8988T (cell line): ENCODE data around the gene CLCN5.

Source experiments
- DNase-seq: peaks from one replicate; pipeline ENCODE4 v3.0.0; 2011

Gene CLCN5

DNA sequence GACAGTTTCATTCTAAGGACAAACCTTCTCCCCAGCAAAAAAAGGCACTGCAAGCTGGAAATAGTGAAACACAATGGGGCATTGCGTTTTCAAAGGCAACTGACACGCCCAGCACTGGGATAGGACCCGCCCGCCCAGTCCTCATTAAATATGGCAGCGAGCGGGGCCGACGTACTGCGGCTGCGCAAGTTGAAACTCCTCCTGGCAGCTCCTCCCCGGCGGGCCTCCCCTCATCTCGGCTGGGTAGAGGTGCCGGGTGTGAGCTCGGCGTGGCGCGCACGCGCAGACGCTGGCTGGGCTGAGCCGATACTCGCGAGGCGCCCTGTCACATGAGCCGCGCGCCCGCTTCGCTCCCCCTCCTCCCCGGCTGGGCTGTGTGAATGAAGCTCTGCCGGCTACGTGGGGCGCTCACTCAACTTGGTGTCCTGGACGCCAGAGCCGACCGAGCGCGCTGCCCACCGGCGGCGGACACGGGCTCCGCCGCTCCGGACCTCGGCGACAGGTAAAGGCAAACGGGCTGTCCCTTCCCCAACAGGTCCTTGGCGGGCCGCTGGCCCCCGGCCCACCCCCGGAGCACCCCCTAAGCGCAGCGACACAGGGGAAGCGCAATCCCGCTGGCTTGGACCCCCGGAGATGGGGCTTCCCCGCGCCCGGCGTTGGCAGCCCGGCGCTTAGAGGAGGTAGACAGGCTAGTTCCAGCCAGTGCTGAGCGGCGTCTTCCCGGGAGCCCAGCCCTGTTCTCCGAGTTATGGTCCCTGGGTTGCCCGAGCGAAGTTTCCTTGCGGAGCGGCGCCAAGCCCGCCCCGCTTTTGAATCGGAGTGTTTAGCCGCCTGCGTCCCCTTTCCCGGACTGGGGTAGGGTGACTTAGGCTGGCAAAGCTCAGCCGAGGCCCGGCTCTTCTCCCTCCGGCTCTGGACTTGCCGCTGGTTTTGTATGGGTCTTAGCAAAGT is at the start of gene CLCN5:
CLCN5 (plus strand) TSS at position 306 of the 951 bp plus-strand sequence. CDS start 2,703 bp downstream, outside the sequence.
- peak; percentile 76 for DNase-seq

DNA sequence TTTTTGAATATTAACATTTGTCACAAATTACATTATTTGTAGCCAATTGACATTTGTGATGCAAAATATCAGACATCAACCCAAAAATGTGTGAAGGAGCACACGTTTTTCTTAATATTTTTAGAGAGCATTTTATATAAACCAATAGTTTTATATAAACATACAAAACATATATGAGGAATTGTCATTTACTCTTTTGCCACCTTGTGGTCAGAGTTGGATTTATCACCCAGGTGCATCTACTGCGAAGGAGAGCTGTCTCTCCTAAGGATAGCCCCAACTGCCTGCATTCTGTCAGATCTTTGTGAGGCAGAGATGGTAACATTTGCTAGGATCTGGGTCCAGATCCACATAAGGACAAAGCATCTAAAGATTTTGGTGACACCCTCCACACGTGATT is 45.6 kb upstream of the CLCN5 start:
- DNase-seq: peak; percentile 65

DNA sequence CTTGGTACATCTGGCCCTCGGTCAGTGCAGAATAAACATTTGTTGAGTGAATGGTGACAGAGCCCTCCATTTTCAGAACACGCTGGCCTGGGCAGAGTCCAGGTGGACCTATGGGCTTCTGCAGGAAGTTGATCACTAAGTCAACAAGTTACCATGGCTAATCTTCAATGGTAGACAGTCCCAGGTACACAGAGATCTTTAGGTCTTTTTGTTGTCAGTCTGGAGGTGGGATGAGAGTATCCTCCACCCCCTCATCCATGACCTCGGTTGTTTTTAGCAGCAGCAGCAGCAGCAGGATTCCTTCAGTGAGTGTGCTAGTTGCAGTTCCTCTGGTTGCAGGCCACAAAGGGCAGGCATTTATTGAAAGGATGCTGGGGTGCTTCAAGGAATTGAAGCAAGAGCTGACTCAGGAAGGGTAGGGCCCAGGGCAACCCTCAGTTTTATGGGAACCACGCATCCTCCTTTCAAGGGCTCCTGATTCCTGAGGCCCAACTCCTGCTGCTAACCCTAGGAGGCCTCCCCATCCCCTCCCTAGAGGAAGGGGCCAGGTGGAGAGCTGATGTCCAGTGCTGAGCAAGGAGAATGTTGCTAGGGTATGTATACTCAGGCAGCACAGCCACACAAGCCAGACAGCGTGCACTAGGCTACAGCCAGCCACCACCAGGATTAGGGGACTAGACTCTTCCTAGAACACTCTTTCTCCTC is 44.8 kb upstream of the CLCN5 start:
- DNase-seq: no peak

GRCh38 chrX:49878128-49878833 is 44.1 kb upstream of the CLCN5 start:
- DNase-seq: no peak

- DNase-seq: peak; percentile 59
Observed at GRCh38 chrX:49878834-49879655, 43.4 kb upstream of the CLCN5 start, which contains the start of gene USP27X. TSS of gene USP27X (plus strand) at chrX:49879484. CDS start at chrX:49880308, 824 bp downstream.

GRCh38 chrX:49879656-49880277 is 42.6 kb upstream of the CLCN5 start:
- no peak for DNase-seq

DNA sequence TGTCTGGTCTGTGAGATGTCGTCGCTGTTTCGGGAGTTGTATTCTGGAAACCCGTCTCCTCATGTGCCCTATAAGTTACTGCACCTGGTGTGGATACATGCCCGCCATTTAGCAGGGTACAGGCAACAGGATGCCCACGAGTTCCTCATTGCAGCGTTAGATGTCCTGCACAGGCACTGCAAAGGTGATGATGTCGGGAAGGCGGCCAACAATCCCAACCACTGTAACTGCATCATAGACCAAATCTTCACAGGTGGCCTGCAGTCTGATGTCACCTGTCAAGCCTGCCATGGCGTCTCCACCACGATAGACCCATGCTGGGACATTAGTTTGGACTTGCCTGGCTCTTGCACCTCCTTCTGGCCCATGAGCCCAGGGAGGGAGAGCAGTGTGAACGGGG is 41.7 kb upstream of the CLCN5 start:
- no peak for DNase-seq

- no peak for DNase-seq
Observed at GRCh38 chrX:49884290-49884862, 38.0 kb upstream of the CLCN5 start.

GRCh38 chrX:49892542-49892941 is 29.9 kb upstream of the CLCN5 start:
- no peak for DNase-seq

GRCh38 chrX:49896951-49897350 is 25.4 kb upstream of the CLCN5 start:
- DNase-seq: no peak

- DNase-seq: no peak
Observed at GRCh38 chrX:49901048-49901447, 21.3 kb upstream of the CLCN5 start.

DNA sequence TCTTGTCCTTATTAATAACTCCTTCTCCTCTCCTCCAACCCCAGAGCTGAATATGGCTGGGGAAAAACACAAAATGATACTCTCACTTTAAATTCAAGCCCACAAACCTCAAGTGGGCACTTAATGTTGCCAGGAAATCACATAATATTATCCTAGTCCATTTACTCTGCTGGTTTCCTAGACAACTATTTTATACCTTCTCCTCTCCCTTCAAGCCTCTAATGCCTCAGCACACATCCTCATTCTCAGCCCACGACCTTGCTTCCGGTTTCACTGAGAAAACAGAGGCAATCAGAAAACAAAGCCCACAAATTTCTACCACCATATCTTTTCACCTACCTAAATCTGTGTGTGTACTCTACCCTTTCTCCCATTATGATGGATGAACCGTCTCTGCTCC is 12.1 kb upstream of the CLCN5 start:
- DNase-seq: no peak

DNA sequence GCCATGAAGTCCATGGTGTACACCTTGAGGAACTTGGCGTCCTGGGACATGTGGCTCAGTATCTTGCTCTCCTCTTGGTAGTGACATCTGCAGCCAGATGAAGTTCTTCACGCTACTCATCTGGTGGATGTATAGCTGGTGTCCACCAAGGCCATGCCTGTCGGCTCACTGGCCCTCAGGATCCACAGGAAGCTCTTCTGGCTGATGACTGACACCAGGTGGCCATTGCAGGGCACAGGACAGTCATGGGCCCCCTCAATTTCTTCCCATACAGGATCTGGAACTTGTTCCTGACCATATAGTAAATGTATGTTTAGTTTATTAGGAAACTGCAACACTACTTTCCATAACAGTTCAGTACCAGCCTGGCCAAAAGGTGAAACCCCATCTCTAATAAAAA is 10.3 kb upstream of the CLCN5 start:
- DNase-seq: no peak

GRCh38 chrX:49912861-49913260 is 9.5 kb upstream of the CLCN5 start:
- no peak for DNase-seq

GRCh38 chrX:49915361-49916222 is 6.8 kb upstream of the CLCN5 start:
- peak; percentile 34 for DNase-seq

DNA sequence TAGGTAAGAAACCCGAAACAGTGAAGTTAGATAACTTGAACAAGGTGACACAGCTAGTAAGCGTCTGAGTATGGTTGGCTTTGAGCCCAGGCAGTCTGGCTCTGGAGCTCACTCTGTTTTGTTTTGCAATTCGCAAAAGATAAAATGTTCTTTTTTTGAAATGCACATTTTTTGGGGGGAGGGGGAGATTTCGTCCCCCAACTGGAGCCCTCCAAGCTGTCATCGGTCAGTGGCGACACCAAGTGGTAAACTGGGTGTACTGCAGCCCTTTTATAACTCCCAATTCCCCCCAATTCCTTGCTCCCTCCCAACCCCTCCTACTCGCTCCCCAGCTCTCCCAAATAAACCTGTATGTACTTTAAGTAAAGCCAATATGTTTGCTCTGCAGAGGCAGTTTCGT is 2.8 kb upstream of the CLCN5 start:
- DNase-seq: peak; percentile 46

DNA sequence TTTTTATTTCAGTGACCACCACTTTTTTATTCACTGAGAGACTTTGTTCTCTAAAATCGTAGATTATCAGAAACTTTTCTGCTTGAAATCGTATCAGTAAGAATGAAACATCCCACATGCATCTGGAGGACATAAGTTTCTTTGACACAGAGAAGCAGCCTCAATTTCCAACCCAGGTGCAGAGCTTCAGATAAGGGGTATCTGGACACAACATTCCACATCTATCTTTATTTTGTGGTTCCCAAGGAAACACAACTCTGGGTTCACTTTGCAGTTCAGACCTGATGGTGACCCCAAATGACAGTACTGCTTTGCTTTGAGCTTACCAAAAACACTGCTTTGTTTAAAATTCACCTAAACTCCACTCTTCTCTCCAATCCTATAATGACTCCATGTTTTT is 1.3 kb upstream of the CLCN5 start:
- no peak for DNase-seq

DNA sequence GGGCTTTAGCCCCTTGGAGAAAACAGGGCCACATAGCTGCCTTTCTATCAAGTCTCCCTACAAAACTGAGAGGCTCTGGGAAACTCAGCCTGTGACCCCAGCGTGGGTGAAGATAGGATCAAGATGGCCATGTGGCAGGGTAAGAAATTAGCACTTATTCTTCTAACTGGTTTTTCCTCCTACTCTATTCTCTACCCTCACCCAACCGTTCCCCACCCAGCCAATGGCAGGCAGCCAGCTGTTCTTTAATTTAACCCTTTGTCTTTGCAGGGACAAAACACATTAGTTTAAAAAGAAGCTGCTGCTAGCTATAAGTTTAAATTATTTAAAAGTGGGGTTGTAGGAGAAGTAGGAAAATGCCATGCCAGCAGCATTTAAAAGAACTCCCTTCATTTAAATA is 2.8 kb downstream of the CLCN5 start:
- DNase-seq: no peak

- DNase-seq: no peak
Observed at GRCh38 chrX:49930039-49930438, 7.6 kb downstream of the CLCN5 start.

DNA sequence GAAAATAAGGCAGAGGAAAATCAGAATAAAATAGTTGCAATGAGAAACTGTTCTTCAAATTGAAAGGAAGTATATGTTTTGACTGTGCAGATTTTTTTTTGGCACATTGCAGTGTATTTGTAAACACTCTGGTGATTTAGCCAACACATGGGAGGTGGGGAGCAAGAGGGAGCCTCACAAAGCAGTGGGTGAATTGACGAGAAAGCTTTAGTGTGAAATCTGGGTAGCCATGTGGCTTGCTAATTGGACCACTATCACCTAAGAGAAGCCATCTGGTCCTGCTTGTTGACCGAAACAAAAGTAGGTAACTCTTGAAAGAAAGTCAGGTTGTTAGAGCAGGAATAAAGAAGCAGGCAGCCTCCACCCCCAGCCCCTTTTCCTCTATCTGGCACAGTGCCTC is 10.4 kb downstream of the CLCN5 start:
- DNase-seq: no peak

DNA sequence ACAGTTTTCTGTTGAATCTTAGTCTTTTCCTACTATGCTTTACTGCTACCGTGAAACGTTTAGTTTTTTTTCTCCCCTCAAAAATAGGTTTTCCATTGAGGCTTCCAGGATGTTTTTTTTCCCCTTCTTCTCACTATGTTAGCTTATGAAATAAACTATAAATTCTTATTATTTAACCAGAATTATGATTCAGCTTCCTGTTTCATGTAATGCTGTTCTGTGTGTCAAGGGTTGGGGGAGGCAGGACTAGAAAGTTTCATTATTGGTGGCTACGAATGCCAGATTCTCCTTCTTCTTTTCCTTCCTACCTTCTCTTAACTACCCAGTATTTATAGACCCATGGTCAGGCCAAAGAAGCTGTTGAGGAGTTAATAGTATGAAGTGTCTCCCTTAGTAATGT is 11.8 kb downstream of the CLCN5 start:
- no peak for DNase-seq
